ENCODE measurements around the gene PPP4R4.
A peak's percentile ranks its signal among the peaks of the same experiment; 100 is the strongest.

The PPP4R4 gene

GRCh38 chr14:94174604-94175010 is 485 bp downstream of the PPP4R4 start:
- TF ChIP-seq, protein P1, sequence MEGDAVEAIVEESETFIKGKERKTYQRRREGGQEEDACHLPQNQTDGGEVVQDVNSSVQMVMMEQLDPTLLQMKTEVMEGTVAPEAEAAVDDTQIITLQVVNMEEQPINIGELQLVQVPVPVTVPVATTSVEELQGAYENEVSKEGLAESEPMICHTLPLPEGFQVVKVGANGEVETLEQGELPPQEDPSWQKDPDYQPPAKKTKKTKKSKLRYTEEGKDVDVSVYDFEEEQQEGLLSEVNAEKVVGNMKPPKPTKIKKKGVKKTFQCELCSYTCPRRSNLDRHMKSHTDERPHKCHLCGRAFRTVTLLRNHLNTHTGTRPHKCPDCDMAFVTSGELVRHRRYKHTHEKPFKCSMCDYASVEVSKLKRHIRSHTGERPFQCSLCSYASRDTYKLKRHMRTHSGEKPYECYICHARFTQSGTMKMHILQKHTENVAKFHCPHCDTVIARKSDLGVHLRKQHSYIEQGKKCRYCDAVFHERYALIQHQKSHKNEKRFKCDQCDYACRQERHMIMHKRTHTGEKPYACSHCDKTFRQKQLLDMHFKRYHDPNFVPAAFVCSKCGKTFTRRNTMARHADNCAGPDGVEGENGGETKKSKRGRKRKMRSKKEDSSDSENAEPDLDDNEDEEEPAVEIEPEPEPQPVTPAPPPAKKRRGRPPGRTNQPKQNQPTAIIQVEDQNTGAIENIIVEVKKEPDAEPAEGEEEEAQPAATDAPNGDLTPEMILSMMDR (IDR thresholded peaks at IDR 0.05; ENCODE audit: low read depth, low read length, missing control alignments), result no peak
- in situ Hi-C loops (cut with HindIII; ENCODE audit: low sequenced_read_pairs), result loop anchor here (5.0 kb wide), 1 partner anchor 52 kb away; no protein-coding TSS in a partner anchor

GRCh38 chr14:94175011-94175745 is 1.1 kb downstream of the PPP4R4 start:
- TF ChIP-seq, protein P1 (IDR thresholded peaks at IDR 0.05; ENCODE audit: low read depth, low read length, missing control alignments), result no peak
- in situ Hi-C loops (cut with HindIII; ENCODE audit: low sequenced_read_pairs), result loop anchor here (5.0 kb wide), 1 partner anchor 53 kb away; no protein-coding TSS in a partner anchor
- no peak for DNase-seq (ENCODE audit: low read depth)
- H3K4me3 ChIP-seq (ENCODE audit: low read depth, low read length), result peak overlapping the region; percentile 60

More at GRCh38 chr14:94174604-94175010, 485 bp downstream of the PPP4R4 start:
- peak overlapping the region; percentile 60 for H3K4me3 ChIP-seq (ENCODE audit: low read depth, low read length)
- no peak for DNase-seq (ENCODE audit: low read depth)

GRCh38 chr14:94175747-94176146 is 1.6 kb downstream of the PPP4R4 start:
- DNase-seq (ENCODE audit: low read depth), result no peak
- in situ Hi-C loops (cut with HindIII; ENCODE audit: low sequenced_read_pairs), result loop anchor here (5.0 kb wide), 1 partner anchor 53 kb away; no protein-coding TSS in a partner anchor
- TF ChIP-seq, protein P1 (IDR thresholded peaks at IDR 0.05; ENCODE audit: low read depth, low read length, missing control alignments), result no peak
- no peak overlapping the region for H3K4me3 ChIP-seq (ENCODE audit: low read depth, low read length)

GRCh38 chr14:94176808-94177207 is 2.7 kb downstream of the PPP4R4 start:
- in situ Hi-C loops (cut with HindIII; ENCODE audit: low sequenced_read_pairs), result loop anchor here (5.0 kb wide), 1 partner anchor 55 kb away; no protein-coding TSS in a partner anchor
- TF ChIP-seq, protein P1 (IDR thresholded peaks at IDR 0.05; ENCODE audit: low read depth, low read length, missing control alignments), result no peak
- no peak for DNase-seq (ENCODE audit: low read depth)
- H3K4me3 ChIP-seq (ENCODE audit: low read depth, low read length), result no peak overlapping the region

GRCh38 chr14:94177806-94178205 is 3.7 kb downstream of the PPP4R4 start:
- in situ Hi-C loops (cut with HindIII; ENCODE audit: low sequenced_read_pairs), result loop anchor here (5.0 kb wide), 1 partner anchor 56 kb away; no protein-coding TSS in a partner anchor
- TF ChIP-seq, protein P1 (IDR thresholded peaks at IDR 0.05; ENCODE audit: low read depth, low read length, missing control alignments), result no peak
- no peak overlapping the region for H3K4me3 ChIP-seq (ENCODE audit: low read depth, low read length)
- DNase-seq (ENCODE audit: low read depth), result no peak

DNA sequence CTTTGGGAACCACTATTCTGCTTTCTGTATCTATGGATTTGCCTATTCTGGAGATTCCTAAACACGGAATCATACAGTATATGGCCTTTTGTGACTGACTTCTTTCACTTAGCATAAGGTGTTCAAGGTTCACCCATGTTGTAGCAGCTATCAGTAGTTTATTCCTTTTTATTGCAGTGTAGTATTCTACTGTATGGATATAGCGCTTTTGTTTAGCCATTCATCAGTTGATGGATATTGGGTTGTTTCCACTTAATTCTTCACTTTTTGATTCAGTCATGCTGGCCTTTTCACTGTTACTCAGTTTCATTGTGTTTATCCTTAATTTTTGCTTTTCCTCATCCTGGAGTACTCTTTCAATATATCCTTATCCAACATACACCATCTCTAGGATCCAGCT is 5.1 kb downstream of the PPP4R4 start:
- in situ Hi-C loops (cut with HindIII; ENCODE audit: low sequenced_read_pairs), result loop anchor here (5.0 kb wide), 1 partner anchor 57 kb away; no protein-coding TSS in a partner anchor
- H3K4me3 ChIP-seq (ENCODE audit: low read depth, low read length), result no peak overlapping the region
- no peak for DNase-seq (ENCODE audit: low read depth)
- TF ChIP-seq, protein P1 (IDR thresholded peaks at IDR 0.05; ENCODE audit: low read depth, low read length, missing control alignments), result no peak
